Measurements from ENCODE around the gene MAP1LC3C. TPM values are rescaled to one million over a fixed set of nuclear protein-coding genes. Genes with fewer than 3 reads are reported as not detected.

Gene MAP1LC3C
- total and polyA plus RNA-seq, 9 of the 15 experiments (the other 6 are each of a cell fraction or from before 2014, with no cell fraction given): not detected

GRCh38 chr1:241963722-241964121, 35.2 kb downstream of the MAP1LC3C start:
- no peaks in the 10 kb centered on the region for H3K9me3 ChIP-seq (replicated peaks; ENCODE audit: control insufficient read depth, insufficient read depth, low read depth, low read length)
- in situ Hi-C loops (cut with MboI): no loop called here
- ChIA-PET CTCF (ENCODE audit: low intra/inter-chr PET ratio) (no interaction called here), POLR2A (no interaction called here)
- intact Hi-C loops (cut with micrococcal nuclease): no loop called here
- no peaks in the 10 kb centered on the region for H4K20me1 ChIP-seq (replicated peaks; ENCODE audit: control insufficient read depth, insufficient read depth, low read length)
- H3K4me1 ChIP-seq (replicated peaks in 1 of 2; ENCODE audit: control insufficient read depth in 2 of 2, insufficient read depth in 2 of 2, low read length in 2 of 2): no peaks in the 10 kb centered on the region
- DNase-seq (ENCODE audit: extremely low read depth in 1 of 4, low spot score in 3 of 4): no peak
- no peak overlapping the region for H3K4me2 ChIP-seq (ENCODE audit: insufficient read depth, low read length)
- peaks cover 7 to 23% of the 10 kb centered on the region in 2 experiments; a peak in 3 of 5 replicates for H3K27me3 ChIP-seq (ENCODE audit: control insufficient read depth in 2 of 2, insufficient read depth in 2 of 2, low read length in 2 of 2)
- no peak overlapping the region for H2AFZ ChIP-seq (ENCODE audit: low read depth, low read length)
- peak; percentile 30; the same call in 1 of the 2 replicates for TF ChIP-seq MAFK (IDR thresholded peaks at IDR 0.05; ENCODE audit: low read length)
- peak; percentile 49 for TF ChIP-seq C11orf30 (IDR thresholded peaks at IDR 0.05; ENCODE audit: low read depth)
- TF ChIP-seq, protein P1, sequence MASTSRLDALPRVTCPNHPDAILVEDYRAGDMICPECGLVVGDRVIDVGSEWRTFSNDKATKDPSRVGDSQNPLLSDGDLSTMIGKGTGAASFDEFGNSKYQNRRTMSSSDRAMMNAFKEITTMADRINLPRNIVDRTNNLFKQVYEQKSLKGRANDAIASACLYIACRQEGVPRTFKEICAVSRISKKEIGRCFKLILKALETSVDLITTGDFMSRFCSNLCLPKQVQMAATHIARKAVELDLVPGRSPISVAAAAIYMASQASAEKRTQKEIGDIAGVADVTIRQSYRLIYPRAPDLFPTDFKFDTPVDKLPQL (IDR thresholded peaks at IDR 0.05; ENCODE audit: extremely low read depth, insufficient read length): no peak
- TF ChIP-seq MAFG (tag; conservative IDR thresholded peaks at IDR 0.05): 0 out of 2 replicates have a peak, but pooled peaks have one; percentile 11
- TF ChIP-seq ZNF316 (IDR thresholded peaks at IDR 0.05): peak; percentile 67
- TF ChIP-seq MAFF (IDR thresholded peaks at IDR 0.05; ENCODE audit: low read length): peak; percentile 44
- TF ChIP-seq DDX20 (tag; IDR thresholded peaks at IDR 0.05; ENCODE audit: low read depth): no peak
- no TSS peak for BruUV-seq (replicated peaks)
- no peak overlapping the region for H3K4me3 ChIP-seq
- no peak for ATAC-seq
- no peak overlapping the region for H3K9ac ChIP-seq (ENCODE audit: insufficient read depth in 1 of 2, low read depth in 2 of 2, low read length in 2 of 2)
- H3K79me2 ChIP-seq (ENCODE audit: control insufficient read depth, insufficient read depth, low read length): no peaks in the 10 kb centered on the region
- no peak for FAIRE-seq
- no peak overlapping the region for H3K27ac ChIP-seq (ENCODE audit: extremely low read depth, low read depth, low read length)
- H3K36me3 ChIP-seq (ENCODE audit: control insufficient read depth, insufficient read depth, low read length): no peaks in the 10 kb centered on the region
- H3K9me1 ChIP-seq (ENCODE audit: control insufficient read depth, insufficient read depth, low read length): no peaks in the 10 kb centered on the region

DNA sequence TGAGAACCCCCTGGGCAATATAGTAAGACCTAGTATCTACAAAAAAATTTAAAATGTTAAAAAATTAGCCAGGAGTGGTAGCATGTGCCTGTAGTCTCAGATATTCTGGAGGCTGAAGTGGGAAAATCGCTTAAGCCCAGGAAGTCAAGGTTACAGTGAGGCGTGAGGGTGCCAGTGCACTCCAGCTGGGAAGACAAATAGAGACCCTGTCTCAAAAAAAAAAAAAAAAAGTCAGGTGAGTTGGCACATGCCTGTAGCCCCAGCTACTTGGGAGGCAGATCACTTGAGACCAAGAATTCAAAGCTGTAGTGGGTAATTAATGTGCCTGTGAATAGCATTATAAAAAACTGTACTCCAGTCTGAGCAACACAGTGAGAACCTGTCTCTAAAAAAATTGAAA, 36.7 kb downstream of the MAP1LC3C start:
- no peaks in the 10 kb centered on the region for H3K9me3 ChIP-seq (replicated peaks; ENCODE audit: control insufficient read depth, insufficient read depth, low read depth, low read length)
- peaks cover 3 to 9% of the 10 kb centered on the region in 2 experiments; a peak in 2 of 5 replicates for H3K4me1 ChIP-seq (replicated peaks in 1 of 2; ENCODE audit: control insufficient read depth in 2 of 2, insufficient read depth in 2 of 2, low read length in 2 of 2)
- no peaks in the 10 kb centered on the region for H3K36me3 ChIP-seq (ENCODE audit: control insufficient read depth, insufficient read depth, low read length)
- FAIRE-seq (no peak), ATAC-seq (no peak), DNase-seq (ENCODE audit: extremely low read depth in 1 of 4, low spot score in 3 of 4) (no peak)
- H3K4me3 ChIP-seq: no peak overlapping the region
- ChIA-PET CTCF (ENCODE audit: low intra/inter-chr PET ratio) (no interaction called here), POLR2A (no interaction called here)
- no peak overlapping the region for H3K4me2 ChIP-seq (ENCODE audit: insufficient read depth, low read length)
- no peak overlapping the region for H3K27ac ChIP-seq (ENCODE audit: extremely low read depth, low read depth, low read length)
- intact Hi-C loops (cut with micrococcal nuclease) (no loop called here), in situ Hi-C loops (cut with MboI) (no loop called here)
- H3K9me1 ChIP-seq (ENCODE audit: control insufficient read depth, insufficient read depth, low read length): no peaks in the 10 kb centered on the region
- no peaks in the 10 kb centered on the region for H4K20me1 ChIP-seq (replicated peaks; ENCODE audit: control insufficient read depth, insufficient read depth, low read length)
- peaks cover 20 to 34% of the 10 kb centered on the region in 2 experiments for H3K27me3 ChIP-seq (ENCODE audit: control insufficient read depth in 2 of 2, insufficient read depth in 2 of 2, low read length in 2 of 2)
- no peak overlapping the region for H2AFZ ChIP-seq (ENCODE audit: low read depth, low read length)
- WGBS (ENCODE audit: insufficient coverage, low coverage, missing lambda C conversion rate): 7% methylated on average over 2 of the region's 2 CpGs
- no peak overlapping the region for H3K9ac ChIP-seq (ENCODE audit: insufficient read depth in 1 of 2, low read depth in 2 of 2, low read length in 2 of 2)
- no peaks in the 10 kb centered on the region for H3K79me2 ChIP-seq (ENCODE audit: control insufficient read depth, insufficient read depth, low read length)
- no TSS peak for BruUV-seq (replicated peaks)
- TF ChIP-seq TSC22D4 (tag; IDR thresholded peaks at IDR 0.05) (no peak), ZNF408 (CRISPR knock-in tag; IDR thresholded peaks at IDR 0.05; ENCODE audit: low read depth) (no peak), RUNX1 (IDR thresholded peaks at IDR 0.05; ENCODE audit: low read depth) (no peak), STAT5A (IDR thresholded peaks at IDR 0.05; ENCODE audit: borderline replicate concordance, low read length) (no peak), NEUROD1 (IDR thresholded peaks at IDR 0.05; ENCODE audit: borderline replicate concordance, low read depth, low read length, partially characterized antibody) (no peak), ATF1 (CRISPR knock-in tag; IDR thresholded peaks at IDR 0.05) (no peak), ATF1 (tag; IDR thresholded peaks at IDR 0.05) (no peak), HIVEP1 (CRISPR knock-in tag; IDR thresholded peaks at IDR 0.05) (no peak), ZSCAN32 (CRISPR knock-in tag; IDR thresholded peaks at IDR 0.05) (no peak), TFAP4 (CRISPR knock-in tag; IDR thresholded peaks at IDR 0.05; ENCODE audit: borderline replicate concordance) (no peak), ZC3H8 (IDR thresholded peaks at IDR 0.05) (no peak), CAMTA2 (CRISPR knock-in tag; conservative IDR thresholded peaks at IDR 0.05) (no peak), GTF2E2 (tag; IDR thresholded peaks at IDR 0.05) (no peak), KDM1A (IDR thresholded peaks at IDR 0.05) (no peak)
